Measurements from ENCODE around the gene GRAMD1A. TPM values are rescaled to one million over a fixed set of nuclear protein-coding genes. Genes with fewer than 3 reads are reported as not detected.

The GRAMD1A gene
- polyA plus RNA-seq, 1 of the 3 experiments (the other 2 are of a cell fraction), result 81.9 TPM

DNA sequence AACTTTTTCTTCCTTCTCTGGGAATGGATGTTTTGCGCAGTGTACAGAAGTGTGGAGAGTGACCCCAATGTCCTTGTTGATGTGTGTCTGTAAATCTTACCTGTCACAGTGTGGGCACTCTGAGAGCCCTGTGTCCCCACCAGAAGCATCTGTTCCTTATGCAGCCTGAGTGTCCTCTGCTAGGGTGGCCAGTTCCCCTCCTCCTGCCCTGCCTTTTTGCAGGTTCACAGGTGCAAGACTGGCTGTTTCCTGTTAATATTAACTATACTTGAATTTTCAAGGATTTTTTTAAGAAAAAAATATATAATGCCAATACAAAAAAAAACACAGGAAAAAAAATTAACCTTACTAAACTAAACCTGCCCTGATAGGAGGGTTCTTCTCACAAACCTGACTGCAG is 12.0 kb upstream of the GRAMD1A start:
- POLR2A ChIA-PET, result interaction anchor here (0.5 kb wide), 1 partner anchor 17 kb away, joined by 3 read pairs; no protein-coding TSS in a partner anchor
- DNase-seq, result no peak
- no peak overlapping the region for H3K9ac ChIP-seq

More for the DNA sequence above, 12.0 kb upstream of the GRAMD1A start:
- H3K79me2 ChIP-seq (ENCODE audit: insufficient read depth), result no peaks in the 10 kb centered on the region
- H3K9me2 ChIP-seq, result no peaks in the 10 kb centered on the region
- peaks cover 0 to 4% of the 10 kb centered on the region in 2 experiments; a peak in 1 of 4 replicates for H3K4me1 ChIP-seq (ENCODE audit: control insufficient read depth in 1 of 2, insufficient read depth in 2 of 2, low read depth in 1 of 2, low read length in 1 of 2)
- no peak overlapping the region for H3K27ac ChIP-seq (ENCODE audit: low read depth in 2 of 2, low read length in 1 of 2)
- CTCF ChIA-PET, result interaction anchor here (6.3 kb wide), 1 partner anchor 15 kb away, joined by 24 read pairs; no protein-coding TSS in a partner anchor
- TF ChIP-seq EZH2phosphoT487 (IDR thresholded peaks at IDR 0.05; ENCODE audit: borderline replicate concordance, low read depth) (no peak), MXI1 (IDR thresholded peaks at IDR 0.05; ENCODE audit: low read depth, low read length) (no peak), NRF1 (IDR thresholded peaks at IDR 0.05; ENCODE audit: low read depth, low read length) (no peak), RAD21 (IDR thresholded peaks at IDR 0.05; ENCODE audit: low read length) (no peak), FOSL2 (IDR thresholded peaks at IDR 0.05; ENCODE audit: borderline replicate concordance, low read depth) (no peak), EP300 (IDR thresholded peaks at IDR 0.05; ENCODE audit: borderline replicate concordance in 1 of 2, low read depth in 1 of 2, low read length in 1 of 2) (no peak), SMC3 (IDR thresholded peaks at IDR 0.05; ENCODE audit: low read depth, low read length) (no peak), TAF1 (IDR thresholded peaks at IDR 0.05; ENCODE audit: borderline replicate concordance, low read depth, low read length) (no peak), TEAD4 (IDR thresholded peaks at IDR 0.05; ENCODE audit: borderline replicate concordance, insufficient read depth) (no peak), RCOR1 (IDR thresholded peaks at IDR 0.05; ENCODE audit: low read length) (no peak), JUND (IDR thresholded peaks at IDR 0.05) (no peak), GABPA (IDR thresholded peaks at IDR 0.05; ENCODE audit: low read depth) (no peak)
- TF ChIP-seq, protein P1, sequence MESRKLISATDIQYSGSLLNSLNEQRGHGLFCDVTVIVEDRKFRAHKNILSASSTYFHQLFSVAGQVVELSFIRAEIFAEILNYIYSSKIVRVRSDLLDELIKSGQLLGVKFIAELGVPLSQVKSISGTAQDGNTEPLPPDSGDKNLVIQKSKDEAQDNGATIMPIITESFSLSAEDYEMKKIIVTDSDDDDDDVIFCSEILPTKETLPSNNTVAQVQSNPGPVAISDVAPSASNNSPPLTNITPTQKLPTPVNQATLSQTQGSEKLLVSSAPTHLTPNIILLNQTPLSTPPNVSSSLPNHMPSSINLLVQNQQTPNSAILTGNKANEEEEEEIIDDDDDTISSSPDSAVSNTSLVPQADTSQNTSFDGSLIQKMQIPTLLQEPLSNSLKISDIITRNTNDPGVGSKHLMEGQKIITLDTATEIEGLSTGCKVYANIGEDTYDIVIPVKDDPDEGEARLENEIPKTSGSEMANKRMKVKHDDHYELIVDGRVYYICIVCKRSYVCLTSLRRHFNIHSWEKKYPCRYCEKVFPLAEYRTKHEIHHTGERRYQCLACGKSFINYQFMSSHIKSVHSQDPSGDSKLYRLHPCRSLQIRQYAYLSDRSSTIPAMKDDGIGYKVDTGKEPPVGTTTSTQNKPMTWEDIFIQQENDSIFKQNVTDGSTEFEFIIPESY (IDR thresholded peaks at IDR 0.05; ENCODE audit: borderline replicate concordance, low read depth), result no peak
- TF ChIP-seq, protein P2, sequence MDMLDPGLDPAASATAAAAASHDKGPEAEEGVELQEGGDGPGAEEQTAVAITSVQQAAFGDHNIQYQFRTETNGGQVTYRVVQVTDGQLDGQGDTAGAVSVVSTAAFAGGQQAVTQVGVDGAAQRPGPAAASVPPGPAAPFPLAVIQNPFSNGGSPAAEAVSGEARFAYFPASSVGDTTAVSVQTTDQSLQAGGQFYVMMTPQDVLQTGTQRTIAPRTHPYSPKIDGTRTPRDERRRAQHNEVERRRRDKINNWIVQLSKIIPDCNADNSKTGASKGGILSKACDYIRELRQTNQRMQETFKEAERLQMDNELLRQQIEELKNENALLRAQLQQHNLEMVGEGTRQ (IDR thresholded peaks at IDR 0.05; ENCODE audit: borderline replicate concordance, low read depth, low read length), result no peak
- TF ChIP-seq, protein P3, sequence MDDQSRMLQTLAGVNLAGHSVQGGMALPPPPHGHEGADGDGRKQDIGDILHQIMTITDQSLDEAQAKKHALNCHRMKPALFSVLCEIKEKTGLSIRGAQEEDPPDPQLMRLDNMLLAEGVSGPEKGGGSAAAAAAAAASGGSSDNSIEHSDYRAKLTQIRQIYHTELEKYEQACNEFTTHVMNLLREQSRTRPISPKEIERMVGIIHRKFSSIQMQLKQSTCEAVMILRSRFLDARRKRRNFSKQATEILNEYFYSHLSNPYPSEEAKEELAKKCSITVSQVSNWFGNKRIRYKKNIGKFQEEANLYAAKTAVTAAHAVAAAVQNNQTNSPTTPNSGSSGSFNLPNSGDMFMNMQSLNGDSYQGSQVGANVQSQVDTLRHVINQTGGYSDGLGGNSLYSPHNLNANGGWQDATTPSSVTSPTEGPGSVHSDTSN (IDR thresholded peaks at IDR 0.05), result no peak
- TF ChIP-seq, protein P4, sequence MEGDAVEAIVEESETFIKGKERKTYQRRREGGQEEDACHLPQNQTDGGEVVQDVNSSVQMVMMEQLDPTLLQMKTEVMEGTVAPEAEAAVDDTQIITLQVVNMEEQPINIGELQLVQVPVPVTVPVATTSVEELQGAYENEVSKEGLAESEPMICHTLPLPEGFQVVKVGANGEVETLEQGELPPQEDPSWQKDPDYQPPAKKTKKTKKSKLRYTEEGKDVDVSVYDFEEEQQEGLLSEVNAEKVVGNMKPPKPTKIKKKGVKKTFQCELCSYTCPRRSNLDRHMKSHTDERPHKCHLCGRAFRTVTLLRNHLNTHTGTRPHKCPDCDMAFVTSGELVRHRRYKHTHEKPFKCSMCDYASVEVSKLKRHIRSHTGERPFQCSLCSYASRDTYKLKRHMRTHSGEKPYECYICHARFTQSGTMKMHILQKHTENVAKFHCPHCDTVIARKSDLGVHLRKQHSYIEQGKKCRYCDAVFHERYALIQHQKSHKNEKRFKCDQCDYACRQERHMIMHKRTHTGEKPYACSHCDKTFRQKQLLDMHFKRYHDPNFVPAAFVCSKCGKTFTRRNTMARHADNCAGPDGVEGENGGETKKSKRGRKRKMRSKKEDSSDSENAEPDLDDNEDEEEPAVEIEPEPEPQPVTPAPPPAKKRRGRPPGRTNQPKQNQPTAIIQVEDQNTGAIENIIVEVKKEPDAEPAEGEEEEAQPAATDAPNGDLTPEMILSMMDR (IDR thresholded peaks at IDR 0.05), result no peak
- TF ChIP-seq, protein P5, sequence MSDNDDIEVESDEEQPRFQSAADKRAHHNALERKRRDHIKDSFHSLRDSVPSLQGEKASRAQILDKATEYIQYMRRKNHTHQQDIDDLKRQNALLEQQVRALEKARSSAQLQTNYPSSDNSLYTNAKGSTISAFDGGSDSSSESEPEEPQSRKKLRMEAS (IDR thresholded peaks at IDR 0.05; ENCODE audit: low read depth), result no peak
- 92% methylated on average over 1 of the region's 1 CpG for WGBS (ENCODE audit: low lambda C conversion rate)
- H3K36me3 ChIP-seq (replicated peaks in 1 of 2; ENCODE audit: control insufficient read depth in 1 of 2, insufficient read depth in 2 of 2, low read length in 1 of 2), result no peaks in the 10 kb centered on the region
- H2AFZ ChIP-seq (ENCODE audit: low read depth), result no peak overlapping the region
- H3K9me3 ChIP-seq, result no peaks in the 10 kb centered on the region
- H3K27me3 ChIP-seq (ENCODE audit: insufficient read depth), result no peaks in the 10 kb centered on the region
- H3F3A ChIP-seq (replicated peaks; ENCODE audit: insufficient read depth), result no peaks in the 10 kb centered on the region
- H3K4me2 ChIP-seq, result no peak overlapping the region
- H4K20me1 ChIP-seq (ENCODE audit: insufficient read depth), result no peaks in the 10 kb centered on the region
- H3K4me3 ChIP-seq (ENCODE audit: low read depth in 2 of 2, low read length in 1 of 2), result no peak overlapping the region

Measured in SK-N-SH (cell line).